ENCODE results near the gene PSENEN.
"Not testable (repeated sequence)": the region's sequence is repeated elsewhere in the genome, so short reads cannot be mapped to it uniquely, and the experiment has no call there.

Gene PSENEN

DNA sequence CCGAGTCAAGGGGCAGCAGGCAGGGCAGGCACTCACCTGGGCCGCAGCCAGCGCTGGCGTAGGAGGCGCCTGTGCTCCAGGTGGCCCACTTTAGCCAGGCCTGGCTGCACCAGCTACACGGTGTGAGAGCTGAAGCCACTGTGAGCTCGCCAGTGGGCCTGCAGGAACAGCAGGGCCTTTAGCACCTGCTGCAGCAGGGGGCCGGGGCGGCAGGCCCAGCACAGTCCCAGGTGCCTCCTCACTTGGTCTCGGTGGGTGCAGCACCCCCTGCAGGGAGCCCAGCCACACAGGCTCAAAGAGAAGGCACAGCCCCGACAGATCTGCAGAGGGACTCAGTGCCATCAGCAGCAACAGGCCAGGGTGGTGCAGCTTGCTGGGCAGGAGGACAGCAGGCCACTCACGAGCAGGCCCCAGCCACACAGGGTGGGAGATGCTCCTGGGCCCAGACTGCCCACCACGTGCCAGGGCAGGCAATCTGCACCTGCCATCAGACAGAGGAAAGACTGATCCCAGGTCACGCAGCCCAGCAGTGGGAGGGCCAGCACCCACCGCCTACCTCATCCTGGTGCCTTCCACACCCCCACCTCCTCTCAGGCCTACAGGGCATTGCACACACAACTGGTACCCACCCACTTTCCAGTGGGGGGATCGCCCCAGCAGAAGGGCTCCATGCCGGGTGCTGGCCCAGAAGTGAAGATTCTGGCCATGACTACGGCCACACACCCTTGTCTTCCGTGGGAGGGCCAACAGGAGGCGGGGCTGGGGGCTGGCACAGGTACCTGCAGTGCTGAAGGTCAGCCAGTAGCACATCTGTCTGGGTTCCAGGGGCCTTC lies 45.7 kb downstream of the PSENEN start:
- DNase-seq, result no peak

GRCh38 chr19:35791814-35792279 lies 46.4 kb downstream of the PSENEN start:
- no peak for DNase-seq

- DNase-seq, result no peak
Measured at GRCh38 chr19:35792312-35792711, 46.9 kb downstream of the PSENEN start.

DNA sequence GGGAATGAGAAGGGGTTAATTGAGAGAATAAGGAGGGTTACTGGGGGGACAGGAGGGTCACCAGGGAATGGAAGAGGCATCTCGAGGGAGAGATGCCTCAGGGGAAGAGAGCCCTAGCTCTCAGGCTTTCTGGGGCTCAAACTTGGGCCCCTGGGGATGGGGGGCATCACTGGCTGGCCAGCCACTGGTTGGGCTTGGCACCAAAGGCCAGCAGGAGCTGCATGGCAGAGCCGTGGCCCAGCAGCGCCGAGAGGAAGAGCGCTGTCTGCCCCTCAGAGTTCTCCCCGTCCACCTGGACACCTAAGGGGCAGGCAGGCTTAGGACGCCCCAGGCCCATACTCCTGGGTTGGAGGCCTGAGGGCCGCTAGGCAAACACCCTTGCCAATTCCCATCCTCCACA lies 47.4 kb downstream of the PSENEN start:
- DNase-seq, result no peak

- DNase-seq, result no peak
Measured at GRCh38 chr19:35793381-35794165, 48.1 kb downstream of the PSENEN start.

DNA sequence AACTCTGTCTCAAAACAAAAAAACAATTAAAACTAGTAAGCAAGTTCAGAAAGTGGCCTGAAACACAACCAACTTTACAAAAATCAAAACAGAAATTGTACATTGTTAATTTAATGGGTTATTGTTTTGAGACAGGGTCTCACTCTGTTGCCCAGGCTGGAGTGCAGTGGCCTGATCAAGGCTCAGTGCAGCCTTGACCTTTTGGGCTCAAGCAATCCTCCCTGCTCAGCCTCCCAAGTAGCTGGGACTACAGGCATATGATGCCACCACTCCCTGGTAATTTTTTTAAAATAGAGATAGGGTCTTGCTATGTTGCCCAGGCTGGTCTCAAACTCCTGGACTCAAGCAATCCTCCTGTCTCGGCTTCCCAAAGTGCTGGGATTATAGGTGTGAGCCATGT lies 50.1 kb downstream of the PSENEN start:
- not testable (repeated sequence) for DNase-seq

Data from bone marrow (tissue), 2 donors.